Astrocyte (in vitro differentiated cells and primary cell): ENCODE results near the gene ACKR2. TPM values are rescaled to one million over a fixed set of nuclear protein-coding genes. Genes with fewer than 3 reads are reported as not detected.

Source experiments
- DNase-seq: peaks from one replicate; pipeline ENCODE4 v3.0.0-alpha.2; 2010; ENCODE audit warnings: low read depth
- FAIRE-seq: peaks from 2 replicates; lab custom pipeline; 2011; peaks lifted over from hg19 to GRCh38; lab: Jason Lieb, UNC
- H2AFZ ChIP-seq: 2 replicates; pipeline ENCODE4 v1.6.0; 2012; ENCODE audit warnings: low read depth, low read length, inconsistent platforms
- H3K27ac ChIP-seq: 2 replicates; pipeline ENCODE4 v1.5.1; 2011; ENCODE audit warnings: low read depth, low read length, inconsistent platforms
- H3K27me3 ChIP-seq: 2 replicates; pipeline ENCODE4 v1.6.0; 2011; ENCODE audit warnings: low read length, inconsistent platforms; ENCODE audit not compliant: insufficient read depth
- H3K36me3 ChIP-seq: 2 replicates; pipeline ENCODE4 v1.5.1; 2011; ENCODE audit warnings: low read length, inconsistent platforms; ENCODE audit not compliant: insufficient read depth
- H3K4me1 ChIP-seq: 2 replicates; pipeline ENCODE4 v1.5.1; 2011; ENCODE audit warnings: low read length, inconsistent platforms; ENCODE audit not compliant: insufficient read depth
- H3K4me2 ChIP-seq: 2 replicates; pipeline ENCODE4 v1.6.0; 2012; ENCODE audit warnings: low read length, inconsistent platforms
- H3K4me3 ChIP-seq: 2 replicates; pipeline ENCODE4 v1.5.1; 2011; ENCODE audit warnings: low read depth, mild to moderate bottlenecking, low read length, inconsistent platforms; ENCODE audit not compliant: insufficient read depth
- H3K79me2 ChIP-seq: 2 replicates; pipeline ENCODE4 v1.6.0; 2012; ENCODE audit warnings: mild to moderate bottlenecking, low read length, inconsistent platforms; ENCODE audit not compliant: insufficient read depth
- H3K9ac ChIP-seq: 2 replicates; pipeline ENCODE4 v1.6.0; 2012; ENCODE audit warnings: mild to moderate bottlenecking, low read length, inconsistent platforms
- H3K9me3 ChIP-seq: 2 replicates; pipeline ENCODE4 v1.5.1; 2012; ENCODE audit warnings: low read depth, mild to moderate bottlenecking, low read length, inconsistent platforms; ENCODE audit not compliant: insufficient read depth
- H4K20me1 ChIP-seq: 2 replicates; pipeline ENCODE4 v1.6.0; 2012; ENCODE audit warnings: low read length, inconsistent platforms; ENCODE audit not compliant: insufficient read depth
- H3K27ac Mint-ChIP-seq: one replicate; pipeline ENCODE4 v1.8.0; 2021; ENCODE audit warnings: mild to moderate bottlenecking, mixed read lengths; ENCODE audit not compliant: unreplicated experiment
- H3K27me3 Mint-ChIP-seq: one replicate; pipeline ENCODE4 v1.8.0; 2021; ENCODE audit warnings: low read depth, mixed read lengths; ENCODE audit not compliant: unreplicated experiment
- H3K36me3 Mint-ChIP-seq: one replicate; pipeline ENCODE4 v1.8.0; 2021; ENCODE audit warnings: low read depth, mixed read lengths; ENCODE audit not compliant: unreplicated experiment
- H3K4me1 Mint-ChIP-seq: one replicate; pipeline ENCODE4 v1.8.0; 2021; ENCODE audit warnings: low read depth, mixed read lengths; ENCODE audit not compliant: unreplicated experiment
- H3K4me3 Mint-ChIP-seq: one replicate; pipeline ENCODE4 v1.8.0; 2021; ENCODE audit warnings: mild to moderate bottlenecking, moderate library complexity, mixed read lengths; ENCODE audit not compliant: unreplicated experiment
- H3K9me3 Mint-ChIP-seq: one replicate; pipeline ENCODE4 v1.8.0; 2021; ENCODE audit warnings: mild to moderate bottlenecking, mixed read lengths; ENCODE audit not compliant: unreplicated experiment
- EZH2 ChIP-seq: IDR thresholded peaks from 2 replicates; pipeline ENCODE4 v1.6.1; 2012; ENCODE audit warnings: mild to moderate bottlenecking, low read length, inconsistent platforms; ENCODE audit not compliant: insufficient read depth
- total RNA-seq: library from RNA; stranded (reverse); gene quantifications from 2 replicates; pipeline ENCODE4 v1.2.1, GENCODE V29; 2021
- TF ChIP-seq, protein P1 (sequence below): IDR thresholded peaks from 2 replicates; pipeline ENCODE4 v1.5.1; 2011; ENCODE audit warnings: low read depth, mild to moderate bottlenecking, inconsistent platforms, low read length, moderate library complexity; ENCODE audit not compliant: insufficient read depth

ACKR2 gene
- total RNA-seq, 1 donor from 2014 or later: 1.7 TPM

DNA sequence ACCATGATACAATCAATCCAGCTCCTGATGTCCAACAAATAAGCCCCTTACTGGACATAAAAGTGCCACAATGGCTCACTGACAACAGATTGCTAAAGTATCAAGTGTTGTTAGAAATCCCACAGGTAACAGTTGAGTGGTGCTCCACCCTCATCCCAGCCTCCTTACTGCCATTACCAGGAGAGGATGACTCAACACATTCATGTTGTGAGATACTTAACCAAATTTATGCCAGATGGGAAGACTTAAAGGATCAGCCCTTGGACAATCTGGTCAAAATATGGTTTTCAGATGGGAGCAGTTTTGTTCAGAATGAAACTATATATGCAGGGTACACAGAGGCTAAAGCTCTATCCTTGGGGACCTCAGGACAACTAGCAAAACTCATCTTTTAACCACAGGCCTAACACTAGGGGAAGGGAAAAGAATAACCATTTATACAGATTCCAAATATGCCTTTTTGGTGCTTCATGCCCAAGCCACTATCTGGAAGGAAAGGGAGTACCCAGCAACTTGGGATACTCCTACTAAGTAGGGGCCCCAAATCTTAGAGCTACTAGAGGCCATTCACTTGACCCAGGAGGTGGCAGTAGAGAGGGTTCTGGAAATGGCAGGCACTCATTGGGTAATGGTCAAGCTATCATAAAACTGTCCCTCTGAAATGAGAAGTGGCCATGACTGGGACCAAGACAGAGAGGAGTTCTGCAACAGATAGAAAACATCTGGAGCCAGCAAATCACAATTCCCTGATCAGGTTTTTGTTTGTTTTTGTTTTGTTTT, 89.8 kb downstream of the ACKR2 start:
- Histone ChIP-seq H3K9me3 (no peaks in the 10 kb centered on the region), H3K4me1 (no peaks in the 10 kb centered on the region), H2AFZ (no peak overlapping the region), H3K36me3 (no peaks in the 10 kb centered on the region), H3K27me3 (no peaks in the 10 kb centered on the region), H4K20me1 (no peaks in the 10 kb centered on the region), H3K79me2 (no peaks in the 10 kb centered on the region), H3K27ac (no peak overlapping the region), H3K4me3 (no peak overlapping the region), H3K9ac (no peak overlapping the region), H3K4me2 (no peak overlapping the region)
- no peak overlapping the region for H3K27ac Mint-ChIP-seq
- TF ChIP-seq EZH2: no peak
- TF ChIP-seq, protein P1, sequence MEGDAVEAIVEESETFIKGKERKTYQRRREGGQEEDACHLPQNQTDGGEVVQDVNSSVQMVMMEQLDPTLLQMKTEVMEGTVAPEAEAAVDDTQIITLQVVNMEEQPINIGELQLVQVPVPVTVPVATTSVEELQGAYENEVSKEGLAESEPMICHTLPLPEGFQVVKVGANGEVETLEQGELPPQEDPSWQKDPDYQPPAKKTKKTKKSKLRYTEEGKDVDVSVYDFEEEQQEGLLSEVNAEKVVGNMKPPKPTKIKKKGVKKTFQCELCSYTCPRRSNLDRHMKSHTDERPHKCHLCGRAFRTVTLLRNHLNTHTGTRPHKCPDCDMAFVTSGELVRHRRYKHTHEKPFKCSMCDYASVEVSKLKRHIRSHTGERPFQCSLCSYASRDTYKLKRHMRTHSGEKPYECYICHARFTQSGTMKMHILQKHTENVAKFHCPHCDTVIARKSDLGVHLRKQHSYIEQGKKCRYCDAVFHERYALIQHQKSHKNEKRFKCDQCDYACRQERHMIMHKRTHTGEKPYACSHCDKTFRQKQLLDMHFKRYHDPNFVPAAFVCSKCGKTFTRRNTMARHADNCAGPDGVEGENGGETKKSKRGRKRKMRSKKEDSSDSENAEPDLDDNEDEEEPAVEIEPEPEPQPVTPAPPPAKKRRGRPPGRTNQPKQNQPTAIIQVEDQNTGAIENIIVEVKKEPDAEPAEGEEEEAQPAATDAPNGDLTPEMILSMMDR: no peak
- DNase-seq (no peak), FAIRE-seq (no peak)
- H3K36me3 Mint-ChIP-seq: peaks cover 2% of the 10 kb centered on the region
- no peaks in the 10 kb centered on the region for H3K4me1 Mint-ChIP-seq
- H3K4me3 Mint-ChIP-seq: no peak overlapping the region
- H3K27me3 Mint-ChIP-seq: no peaks in the 10 kb centered on the region
- H3K9me3 Mint-ChIP-seq: peaks cover 1% of the 10 kb centered on the region

DNA sequence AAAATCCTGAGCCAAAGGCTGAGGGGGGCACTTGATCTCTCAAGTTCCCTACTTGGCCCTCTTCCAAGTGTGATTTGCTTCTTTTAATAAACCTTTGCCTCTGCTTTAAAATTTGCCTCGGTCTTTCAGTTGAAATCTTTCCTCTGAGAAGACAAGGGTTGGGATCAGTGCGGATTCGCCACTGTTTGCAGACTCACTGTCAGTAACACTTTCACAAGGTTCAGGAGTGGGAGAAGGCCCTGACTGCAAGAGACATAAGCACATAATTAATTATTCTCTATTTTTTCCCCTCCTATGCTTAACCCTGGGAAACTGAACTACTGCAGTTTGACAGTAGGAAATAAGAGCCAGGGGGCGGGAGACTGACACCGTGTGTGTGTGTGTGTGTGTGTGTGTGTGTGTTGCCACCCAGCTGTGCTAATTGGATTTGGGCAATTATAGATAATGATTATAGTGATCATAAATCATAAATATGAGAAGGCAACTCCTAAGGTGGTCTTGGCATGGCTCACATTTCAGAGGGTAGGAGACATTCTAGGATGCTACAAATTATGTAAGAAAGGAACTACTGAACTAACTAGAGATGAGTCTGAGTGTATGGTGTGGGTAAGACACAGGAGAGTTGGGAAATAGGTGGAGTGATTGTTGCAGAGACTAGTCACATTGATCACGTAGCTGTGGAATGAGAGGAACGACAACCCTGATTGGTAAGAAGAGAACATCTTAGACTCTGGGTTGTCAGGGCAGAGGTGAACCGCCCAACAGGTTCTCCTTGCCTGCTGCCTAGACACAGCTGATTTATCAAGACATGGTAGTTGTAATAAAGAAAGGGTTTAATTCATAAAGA, 91.2 kb downstream of the ACKR2 start:
- H3K4me3 Mint-ChIP-seq: no peak overlapping the region
- peaks cover 3% of the 10 kb centered on the region for H3K9me3 Mint-ChIP-seq
- Histone ChIP-seq H3K36me3 (no peaks in the 10 kb centered on the region), H3K9ac (no peak overlapping the region), H3K79me2 (no peaks in the 10 kb centered on the region), H3K4me1 (no peaks in the 10 kb centered on the region), H3K4me2 (no peak overlapping the region), H2AFZ (no peak overlapping the region), H3K27me3 (peaks cover 8% of the 10 kb centered on the region), H3K4me3 (no peak overlapping the region), H4K20me1 (no peaks in the 10 kb centered on the region), H3K9me3 (no peaks in the 10 kb centered on the region), H3K27ac (no peak overlapping the region)
- H3K36me3 Mint-ChIP-seq: peaks cover 2% of the 10 kb centered on the region
- no peak overlapping the region for H3K27ac Mint-ChIP-seq
- no peaks in the 10 kb centered on the region for H3K4me1 Mint-ChIP-seq
- TF ChIP-seq EZH2: no peak
- TF ChIP-seq, protein P1: no peak
- peaks cover 2% of the 10 kb centered on the region for H3K27me3 Mint-ChIP-seq
- DNase-seq (no peak), FAIRE-seq (no peak)
